ENCODE measurements around the gene TCF7L1.

DNA sequence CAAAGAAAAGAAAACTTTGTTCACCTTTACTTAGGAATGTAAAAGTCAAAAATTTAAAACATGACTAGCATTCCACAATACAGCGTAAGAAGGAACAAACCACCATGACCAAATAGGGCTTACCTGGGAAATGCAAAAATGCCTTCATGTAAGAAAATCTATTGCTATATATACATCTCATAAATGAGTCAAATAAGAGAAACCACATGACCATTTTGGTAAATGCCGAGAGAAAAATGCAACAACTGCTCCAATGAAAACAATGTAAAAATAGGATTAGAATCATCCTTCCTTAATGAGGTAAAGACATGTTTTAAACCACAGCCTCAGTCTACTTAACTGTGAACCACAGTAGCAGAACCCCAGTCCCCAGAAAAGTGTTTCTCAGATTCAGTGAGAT is 145.2 kb downstream of the TCF7L1 start:
- TF ChIP-seq EZH2 (IDR thresholded peaks at IDR 0.05; ENCODE audit: insufficient read depth, poor library complexity, severe bottlenecking) (no peak), EZH2phosphoT487 (IDR thresholded peaks at IDR 0.05; ENCODE audit: insufficient read depth, low read depth) (no peak)

Measured in GM23248 (cell line).